Endothelial cell of umbilical vein (primary cell): ENCODE data around the gene HTR3B. TPM values are rescaled to one million over a fixed set of nuclear protein-coding genes. Genes with fewer than 3 reads are reported as not detected.

Experiments
- BruUV-seq: library from RNA; stranded (reverse); fragments of 400-500 nt; replicated peaks from 2 replicates; lab custom pipeline; 2021; lab: Mats Ljungman, UMichigan
- CTCF ChIA-PET: fragments of 300-600, 350-600 bp; sonication (Branson Sonifier 250); formaldehyde crosslinking; loops from one replicate; lab custom pipeline; 2021; ENCODE audit warnings: antibody characterized with exemption, inconsistent platforms; lab: Charles Lee
- POLR2A ChIA-PET: fragments of 300-600, 350-600 bp; sonication (Branson Sonifier 250); formaldehyde crosslinking; loops from one replicate; lab custom pipeline; 2021; ENCODE audit warnings: antibody characterized with exemption, inconsistent platforms; lab: Charles Lee
- DNase-seq: peaks from one replicate; pipeline ENCODE4 v3.0.0-alpha.2; 2011; ENCODE audit warnings: low read depth, low spot score
- FAIRE-seq: peaks from 2 replicates; lab custom pipeline; 2011; peaks lifted over from hg19 to GRCh38; lab: Jason Lieb, UNC
- H2AFZ ChIP-seq: 2 replicates; pipeline ENCODE4 v1.6.0; 2012; ENCODE audit warnings: low read depth, low read length, control low read depth, inconsistent platforms
- H3K27ac ChIP-seq: 2 replicates; pipeline ENCODE4 v1.5.1; 2011; ENCODE audit warnings: low read depth, mild to moderate bottlenecking, control low read depth, low read length, moderate library complexity; ENCODE audit not compliant: insufficient read depth
- H3K27me3 ChIP-seq, 2 experiments: 2 replicates each; pipeline versions ENCODE4 v1.6.0 to v1.6.1; 2011; ENCODE audit warnings: low read length in 2 of 2, mixed read lengths in 1 of 2; ENCODE audit not compliant: control insufficient read depth in 2 of 2, insufficient read depth in 2 of 2
- H3K36me3 ChIP-seq, 2 experiments: 2 replicates in 1 of 2; 3 replicates in 1 of 2; pipeline ENCODE4 v1.5.1; 2011; ENCODE audit warnings: low read length in 2 of 2, mild to moderate bottlenecking in 1 of 2, moderate library complexity in 1 of 2; ENCODE audit not compliant: control insufficient read depth in 2 of 2, insufficient read depth in 2 of 2; ENCODE audit errors: extremely low read depth in 1 of 2
- H3K4me1 ChIP-seq: 3 replicates; pipeline ENCODE4 v1.5.1; 2011; ENCODE audit warnings: mild to moderate bottlenecking, low read length; ENCODE audit not compliant: control insufficient read depth, insufficient read depth; ENCODE audit errors: extremely low read depth
- H3K4me2 ChIP-seq: 2 replicates; pipeline ENCODE4 v1.6.1; 2011; ENCODE audit warnings: low read length, control low read depth, mixed read lengths; ENCODE audit not compliant: insufficient read depth
- H3K4me3 ChIP-seq, 3 experiments: fragments of 200-600 bp in 1 of 3; sonication (generic), shearing (Covaris generic) in 1 of 3; replicated peaks in 1 of 3; 2 replicates each; pipeline ENCODE4 v1.5.1; 2011 to 2016; ENCODE audit warnings: control low read depth in 3 of 3, low read length in 3 of 3, mild to moderate bottlenecking in 2 of 3, inconsistent platforms in 1 of 3, low read depth in 1 of 3, moderate library complexity in 1 of 3; ENCODE audit not compliant: insufficient read depth in 1 of 3
- H3K79me2 ChIP-seq: 2 replicates; pipeline ENCODE4 v1.6.0; 2012; ENCODE audit warnings: low read length, inconsistent platforms; ENCODE audit not compliant: control insufficient read depth, insufficient read depth
- H3K9ac ChIP-seq: replicated peaks from 2 replicates; pipeline ENCODE3; 2011; ENCODE audit warnings: low read length, control low read depth; ENCODE audit not compliant: insufficient read depth; ENCODE audit errors: extremely low read depth
- H3K9me1 ChIP-seq: replicated peaks from 3 replicates; pipeline ENCODE4 v1.6.0; 2011; ENCODE audit warnings: mild to moderate bottlenecking, low read length; ENCODE audit not compliant: control insufficient read depth, insufficient read depth; ENCODE audit errors: extremely low read depth
- H3K9me3 ChIP-seq: replicated peaks from 2 replicates; pipeline ENCODE4 v1.5.1; 2012; ENCODE audit warnings: low read length, inconsistent platforms; ENCODE audit not compliant: control insufficient read depth, insufficient read depth
- H4K20me1 ChIP-seq: replicated peaks from 2 replicates; pipeline ENCODE3; 2011; ENCODE audit warnings: mild to moderate bottlenecking, low read length; ENCODE audit not compliant: control insufficient read depth, insufficient read depth; ENCODE audit errors: extremely low read depth
- EZH2 ChIP-seq: IDR thresholded peaks from 2 replicates; pipeline ENCODE4 v1.6.1; 2012; ENCODE audit warnings: borderline replicate concordance, low read depth, mild to moderate bottlenecking, moderate library complexity, low read length, inconsistent platforms; ENCODE audit not compliant: severe bottlenecking
- FOS ChIP-seq: IDR thresholded peaks from 2 replicates; pipeline ENCODE4 v1.6.1; 2011; ENCODE audit warnings: mild to moderate bottlenecking, low read length, moderate library complexity, borderline replicate concordance; ENCODE audit not compliant: insufficient read depth
- GATA2 ChIP-seq: IDR thresholded peaks from 2 replicates; pipeline ENCODE4 v1.7.0; 2011; ENCODE audit warnings: low read depth, mild to moderate bottlenecking, moderate library complexity, mixed read lengths, low read length; ENCODE audit not compliant: insufficient read length, insufficient read depth
- JUN ChIP-seq: IDR thresholded peaks from 2 replicates; pipeline ENCODE4 v1.6.1; 2011; ENCODE audit warnings: borderline replicate concordance, low read depth; ENCODE audit not compliant: insufficient read length, insufficient read depth
- MYC ChIP-seq: IDR thresholded peaks from one replicate; pipeline ENCODE4 v1.6.1; 2011; ENCODE audit warnings: mild to moderate bottlenecking, low read depth, low read length
- POLR2A ChIP-seq: IDR thresholded peaks from 2 replicates; pipeline ENCODE4 v1.6.1; 2012; ENCODE audit warnings: low read depth, mild to moderate bottlenecking, control low read depth, low read length
- POLR2AphosphoS5 ChIP-seq: IDR thresholded peaks from 2 replicates; pipeline ENCODE4 v1.6.1; 2012; ENCODE audit warnings: low read depth, mild to moderate bottlenecking, control low read depth, low read length, moderate library complexity; ENCODE audit not compliant: insufficient read depth
- dilution Hi-C: fragments of 300-500 bp; cut with MboI; formaldehyde crosslinking; loops from one replicate; pipeline ENCODE4 v1.15.0; 2019; ENCODE audit warnings: low sequenced_read_pairs; ENCODE audit not compliant: extremely low pct_ligation_motif_present
- intact Hi-C: fragments of 100-400 bp; cut with micrococcal nuclease; formaldehyde crosslinking; loops from one replicate; pipeline ENCODE4 v1.10.0; 2022
- polyA plus RNA-seq, 4 experiments: library from polyadenylated mRNA; depleted of rRNA in 3 of 4; stranded (reverse) in 3 of 4; unstranded in 1 of 4; fragments of >200 nt; gene quantifications; 2 replicates each; pipeline versions ENCODE4 v1.2.1 to v1.2.3, GENCODE V29; 2011 to 2012; ENCODE audit warnings: missing spikeins in 1 of 4
- total RNA-seq: library from RNA; stranded (reverse); gene quantifications from 2 replicates; pipeline ENCODE4 v1.2.3, GENCODE V29; 2021
- TF ChIP-seq, protein P1 (sequence below), 2 donors: IDR thresholded peaks; 1 replicate in 1 of 2; 2 replicates in 1 of 2; pipeline ENCODE4 v1.5.1; 2011; ENCODE audit warnings: low read length in 2 of 2, mild to moderate bottlenecking in 2 of 2, moderate library complexity in 2 of 2, control low read depth in 1 of 2, inconsistent platforms in 1 of 2, low read depth in 1 of 2; ENCODE audit not compliant: insufficient read depth in 1 of 2; ENCODE audit errors: extremely low read depth in 1 of 2
- TF ChIP-seq, protein P2 (sequence below): IDR thresholded peaks from 2 replicates; pipeline ENCODE4 v1.6.1; 2011; ENCODE audit not compliant: insufficient read depth, insufficient read length

Gene HTR3B
- total and polyA plus RNA-seq, 2 donors (not counting 3 experiments of a cell fraction or from before 2014, with no cell fraction given): not detected

DNA sequence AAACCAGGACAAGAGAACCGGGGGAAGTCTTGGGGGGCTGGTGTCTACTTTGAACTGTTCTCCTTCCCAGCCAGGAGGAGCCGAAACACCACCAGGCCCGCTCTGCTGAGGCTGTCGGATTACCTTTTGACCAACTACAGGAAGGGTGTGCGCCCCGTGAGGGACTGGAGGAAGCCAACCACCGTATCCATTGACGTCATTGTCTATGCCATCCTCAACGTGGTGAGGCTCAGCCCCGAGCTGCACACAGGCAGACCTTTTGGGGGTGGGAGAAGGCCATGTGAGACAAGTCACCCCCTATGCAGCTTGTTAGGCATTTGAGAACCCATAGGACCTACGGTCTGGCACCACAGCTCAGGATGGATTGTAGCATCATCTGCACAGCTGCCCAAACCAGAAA, 73.1 kb downstream of the HTR3B start:
- Histone ChIP-seq H3K79me2 (no peaks in the 10 kb centered on the region), H3K9me1 (no peaks in the 10 kb centered on the region), H2AFZ (no peak overlapping the region), H3K4me1 (peaks cover 4% of the 10 kb centered on the region), H4K20me1 (no peaks in the 10 kb centered on the region), H3K4me2 (no peak overlapping the region), H3K9ac (no peak overlapping the region), H3K4me3 (no peak overlapping the region), H3K27ac (no peak overlapping the region), H3K9me3 (no peaks in the 10 kb centered on the region), H3K27me3 (peaks cover 5 to 8% of the 10 kb centered on the region in 2 experiments), H3K36me3 (no peaks in the 10 kb centered on the region)
- DNase-seq (no peak), FAIRE-seq (no peak)
- TF ChIP-seq GATA2 (no peak), MYC (no peak)
- TF ChIP-seq, protein P1, sequence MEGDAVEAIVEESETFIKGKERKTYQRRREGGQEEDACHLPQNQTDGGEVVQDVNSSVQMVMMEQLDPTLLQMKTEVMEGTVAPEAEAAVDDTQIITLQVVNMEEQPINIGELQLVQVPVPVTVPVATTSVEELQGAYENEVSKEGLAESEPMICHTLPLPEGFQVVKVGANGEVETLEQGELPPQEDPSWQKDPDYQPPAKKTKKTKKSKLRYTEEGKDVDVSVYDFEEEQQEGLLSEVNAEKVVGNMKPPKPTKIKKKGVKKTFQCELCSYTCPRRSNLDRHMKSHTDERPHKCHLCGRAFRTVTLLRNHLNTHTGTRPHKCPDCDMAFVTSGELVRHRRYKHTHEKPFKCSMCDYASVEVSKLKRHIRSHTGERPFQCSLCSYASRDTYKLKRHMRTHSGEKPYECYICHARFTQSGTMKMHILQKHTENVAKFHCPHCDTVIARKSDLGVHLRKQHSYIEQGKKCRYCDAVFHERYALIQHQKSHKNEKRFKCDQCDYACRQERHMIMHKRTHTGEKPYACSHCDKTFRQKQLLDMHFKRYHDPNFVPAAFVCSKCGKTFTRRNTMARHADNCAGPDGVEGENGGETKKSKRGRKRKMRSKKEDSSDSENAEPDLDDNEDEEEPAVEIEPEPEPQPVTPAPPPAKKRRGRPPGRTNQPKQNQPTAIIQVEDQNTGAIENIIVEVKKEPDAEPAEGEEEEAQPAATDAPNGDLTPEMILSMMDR (IDR thresholded peaks at IDR 0.05; ENCODE audit: extremely low read depth in 1 of 2, insufficient read depth in 1 of 2, low read depth in 1 of 2, low read length in 2 of 2): no peak
- no TSS peak for BruUV-seq
- ChIA-PET POLR2A (no interaction called here), CTCF (interaction anchor here (0.8 kb wide), 1 partner anchor 284 kb away, joined by 3 read pairs; no protein-coding TSS in a partner anchor)
- dilution Hi-C loops: no loop called here
- intact Hi-C loops: no loop called here

DNA sequence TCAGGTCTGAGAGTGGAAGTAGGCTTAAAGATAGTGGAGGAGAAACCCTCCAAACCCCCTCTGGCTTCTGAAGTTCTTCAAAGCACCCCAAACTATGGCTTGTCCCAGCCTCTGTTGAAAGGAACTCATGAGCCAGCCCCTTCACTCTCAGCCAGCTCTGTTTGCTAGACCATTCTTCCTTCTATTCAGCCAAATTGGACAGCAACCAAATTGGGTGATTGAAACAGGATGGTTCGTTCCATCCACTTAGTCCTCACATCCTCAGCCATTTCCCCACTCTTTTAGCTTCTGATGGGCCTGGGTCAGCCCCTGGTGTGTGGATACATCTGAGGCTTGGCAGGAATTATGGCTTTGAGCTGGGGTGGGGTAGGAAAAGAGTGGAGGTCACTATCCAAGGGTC, 74.8 kb downstream of the HTR3B start:
- CTCF ChIA-PET: interaction anchor here (0.8 to 1.5 kb wide), 2 partner anchors 14 to 282 kb away, joined by 3 to 6 read pairs; no protein-coding TSS in a partner anchor
- H3K9ac ChIP-seq: no peak overlapping the region
- no peaks in the 10 kb centered on the region for H3K9me3 ChIP-seq
- no peak overlapping the region for H3K4me2 ChIP-seq
- dilution Hi-C loops (no loop called here), intact Hi-C loops (no loop called here)
- no peaks in the 10 kb centered on the region for H4K20me1 ChIP-seq
- DNase-seq: no peak
- H3K4me1 ChIP-seq: peaks cover 4% of the 10 kb centered on the region
- H3K27ac ChIP-seq: no peak overlapping the region
- FAIRE-seq: no peak
- no peaks in the 10 kb centered on the region for H3K9me1 ChIP-seq
- no TSS peak for BruUV-seq
- no peaks in the 10 kb centered on the region for H3K36me3 ChIP-seq
- H3K79me2 ChIP-seq: no peaks in the 10 kb centered on the region
- POLR2A ChIA-PET: no interaction called here
- TF ChIP-seq, protein P1 (IDR thresholded peaks at IDR 0.05; ENCODE audit: extremely low read depth in 1 of 2, insufficient read depth in 1 of 2, low read depth in 1 of 2, low read length in 2 of 2): no peak
- TF ChIP-seq, protein P2, sequence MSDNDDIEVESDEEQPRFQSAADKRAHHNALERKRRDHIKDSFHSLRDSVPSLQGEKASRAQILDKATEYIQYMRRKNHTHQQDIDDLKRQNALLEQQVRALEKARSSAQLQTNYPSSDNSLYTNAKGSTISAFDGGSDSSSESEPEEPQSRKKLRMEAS: no peak
- TF ChIP-seq MYC (no peak), POLR2A (no peak), FOS (no peak), EZH2 (no peak), GATA2 (no peak), POLR2AphosphoS5 (no peak), JUN (no peak)
- peaks cover 4 to 8% of the 10 kb centered on the region in 2 experiments for H3K27me3 ChIP-seq
- no peak overlapping the region for H2AFZ ChIP-seq
- no peak overlapping the region for H3K4me3 ChIP-seq
